Measurements from ENCODE around the gene PPP2R5E. TPM values are rescaled to one million over a fixed set of nuclear protein-coding genes. Genes with fewer than 3 reads are reported as not detected.
"Not testable (repeated sequence)": the region's sequence is repeated elsewhere in the genome, so short reads cannot be mapped to it uniquely, and the experiment has no call there.

Gene PPP2R5E
- total RNA-seq, 4 donors from 2014 or later: 26.3 to 30.7 (median 30.2) TPM

- WGBS: 56% methylated on average over 4 of the region's 4 CpGs
- Histone ChIP-seq H3K4me1 (peaks cover 7 to 22% (median 18%) of the 10 kb centered on the region in 4 donors), H3K36me3 (peaks cover 0 to 15% (median 6%) of the 10 kb centered on the region in 4 donors), H3K27me3 (no peaks in the 10 kb centered on the region), H3K27ac (replicated peaks in 1 of 4) (peak overlapping the region in 1 of 4 donors; percentile 33), H3K9me3 (no peaks in the 10 kb centered on the region), H3K4me3 (no peak overlapping the region)
- intact Hi-C loops (cut with DNase I): no loop called here
- TF ChIP-seq CTCF (IDR thresholded peaks at IDR 0.05): no peak
- no peak for TF ChIP-seq POLR2A (IDR thresholded peaks at IDR 0.05; ENCODE audit: low read depth)
- no peak for TF ChIP-seq EP300 (IDR thresholded peaks at IDR 0.05)
- no peak for TF ChIP-seq POLR2AphosphoS5 (IDR thresholded peaks at IDR 0.05)
- DNase-seq (ENCODE audit: extremely low spot score): no peak
Observed at GRCh38 chr14:63523735-63524426, 19.3 kb downstream of the PPP2R5E start.

- intact Hi-C loops (cut with DNase I); H3K27me3 ChIP-seq; H3K9me3 ChIP-seq; DNase-seq (ENCODE audit: extremely low spot score); H3K27ac ChIP-seq (replicated peaks in 1 of 4); H3K4me3 ChIP-seq: not testable (repeated sequence)
- H3K4me1 ChIP-seq: peaks cover 7 to 28% (median 23%) of the 10 kb centered on the region in 4 donors
- peaks cover 0 to 15% (median 6%) of the 10 kb centered on the region in 4 donors for H3K36me3 ChIP-seq
- 90% methylated on average over 6 of the region's 41 CpGs for WGBS
Observed at GRCh38 chr14:63522511-63522910, 20.7 kb downstream of the PPP2R5E start.

- H3K36me3 ChIP-seq: peaks cover 0 to 12% (median 6%) of the 10 kb centered on the region in 4 donors
- no peak for DNase-seq (ENCODE audit: extremely low spot score)
- peaks cover 14 to 49% (median 33%) of the 10 kb centered on the region in 4 donors for H3K4me1 ChIP-seq
- H3K27me3 ChIP-seq: no peaks in the 10 kb centered on the region
- no peak overlapping the region for H3K4me3 ChIP-seq
- TF ChIP-seq EP300 (IDR thresholded peaks at IDR 0.05) (no peak), POLR2A (IDR thresholded peaks at IDR 0.05; ENCODE audit: low read depth) (no peak), POLR2AphosphoS5 (IDR thresholded peaks at IDR 0.05) (no peak), CTCF (IDR thresholded peaks at IDR 0.05) (no peak)
- H3K9me3 ChIP-seq: no peaks in the 10 kb centered on the region
- intact Hi-C loops (cut with DNase I): no loop called here
- no peak overlapping the region for H3K27ac ChIP-seq (replicated peaks in 1 of 4)
- WGBS: 90% methylated on average over 2 of the region's 2 CpGs
Observed at GRCh38 chr14:63517354-63517753, 25.8 kb downstream of the PPP2R5E start.

GRCh38 chr14:63515240-63515639 is 27.9 kb downstream of the PPP2R5E start:
- 79% methylated on average over 4 of the region's 4 CpGs for WGBS
- DNase-seq (ENCODE audit: extremely low spot score): no peak
- Histone ChIP-seq H3K9me3 (no peaks in the 10 kb centered on the region), H3K27me3 (no peaks in the 10 kb centered on the region), H3K4me3 (no peak overlapping the region), H3K4me1 (peaks cover 14 to 49% (median 38%) of the 10 kb centered on the region in 4 donors), H3K36me3 (peaks cover 0 to 8% (median 4%) of the 10 kb centered on the region in 4 donors), H3K27ac (replicated peaks in 1 of 4) (no peak overlapping the region)
- intact Hi-C loops (cut with DNase I): no loop called here
- TF ChIP-seq POLR2A (IDR thresholded peaks at IDR 0.05; ENCODE audit: low read depth) (no peak), POLR2AphosphoS5 (IDR thresholded peaks at IDR 0.05) (no peak), EP300 (IDR thresholded peaks at IDR 0.05) (no peak), CTCF (IDR thresholded peaks at IDR 0.05) (no peak)

GRCh38 chr14:63513756-63514155 is 29.4 kb downstream of the PPP2R5E start:
- Histone ChIP-seq H3K4me1 (peaks cover 14 to 49% (median 38%) of the 10 kb centered on the region in 4 donors), H3K27ac (replicated peaks in 1 of 4) (no peak overlapping the region)
- WGBS: 67% methylated on average over 4 of the region's 4 CpGs

More at GRCh38 chr14:63513756-63514155, 29.4 kb downstream of the PPP2R5E start:
- TF ChIP-seq POLR2AphosphoS5 (IDR thresholded peaks at IDR 0.05) (no peak), POLR2A (IDR thresholded peaks at IDR 0.05; ENCODE audit: low read depth) (no peak), CTCF (IDR thresholded peaks at IDR 0.05) (no peak), EP300 (IDR thresholded peaks at IDR 0.05) (no peak)
- no peak overlapping the region for H3K4me3 ChIP-seq
- no peaks in the 10 kb centered on the region for H3K27me3 ChIP-seq
- no peaks in the 10 kb centered on the region for H3K9me3 ChIP-seq
- DNase-seq (ENCODE audit: extremely low spot score): no peak
- H3K36me3 ChIP-seq: no peaks in the 10 kb centered on the region
- intact Hi-C loops (cut with DNase I): no loop called here
